K562 (cell line): ENCODE measurements around the gene ABCA7. TPM values are rescaled to one million over a fixed set of nuclear protein-coding genes. Genes with fewer than 3 reads are reported as not detected.

ENCODE experiments used
- FOXJ3 ChIP-seq: sonication (generic); formaldehyde crosslinking; IDR thresholded peaks from 2 replicates; pipeline ENCODE4 v1.4.0; 2020; ENCODE audit warnings: mild to moderate bottlenecking, missing genetic modification reagents
- HCFC1 ChIP-seq: IDR thresholded peaks from 2 replicates; pipeline ENCODE4 v1.6.1; 2012; ENCODE audit warnings: low read depth, low read length, improper control_type of control experiment
- HMG20B ChIP-seq: fragments of 250-450 bp; sonication (Bioruptor Pico); IDR thresholded peaks from 2 replicates; pipeline ENCODE4 v1.5.0; 2021; ENCODE audit warnings: mild to moderate bottlenecking
- KDM2B ChIP-seq: fragments of 250-450 bp; sonication (Bioruptor Pico); IDR thresholded peaks from 2 replicates; pipeline ENCODE4 v1.8.0; 2021; ENCODE audit warnings: mild to moderate bottlenecking, moderate library complexity
- MAZ ChIP-seq, 2 experiments: fragments of 450-650 bp in 1 of 2; sonication (generic) in 1 of 2; formaldehyde crosslinking; IDR thresholded peaks in 1 of 2; conservative IDR thresholded peaks in 1 of 2; 2 replicates each; pipeline versions ENCODE4 v1.4.0 to v1.5.0; 2020; ENCODE audit warnings: mild to moderate bottlenecking in 1 of 2, missing genetic modification reagents in 1 of 2
- PHF8 ChIP-seq: fragments of 200-600 bp; sonication (generic); IDR thresholded peaks from 2 replicates; pipeline ENCODE4 v1.6.1; 2012; ENCODE audit warnings: mixed run types, mild to moderate bottlenecking, inconsistent platforms, low read length, moderate library complexity, borderline replicate concordance
- POLR3A ChIP-seq: IDR thresholded peaks from 2 replicates; pipeline ENCODE4 v1.6.1; 2011; ENCODE audit warnings: borderline replicate concordance, mild to moderate bottlenecking, moderate library complexity; ENCODE audit not compliant: insufficient read length, insufficient read depth; ENCODE audit errors: extremely low read depth
- RB1 ChIP-seq: fragments of 450-650 bp; IDR thresholded peaks from 2 replicates; pipeline ENCODE4 v1.6.1; 2017; ENCODE audit warnings: low read depth, mild to moderate bottlenecking
- RFX5 ChIP-seq: IDR thresholded peaks from 2 replicates; pipeline ENCODE4 v1.6.1; 2011; ENCODE audit warnings: low read depth, mild to moderate bottlenecking, improper control_type of control experiment, low read length
- RNF2 ChIP-seq: sonication (generic); IDR thresholded peaks from 2 replicates; pipeline ENCODE4 v1.6.1; 2016
- RUNX1 ChIP-seq: sonication (generic); IDR thresholded peaks from 2 replicates; pipeline ENCODE4 v1.6.1; 2016; ENCODE audit warnings: antibody characterized with exemption, low read depth
- SP1 ChIP-seq: sonication (generic); formaldehyde crosslinking; IDR thresholded peaks from 2 replicates; pipeline ENCODE4 v1.8.1; 2022; ENCODE audit warnings: mild to moderate bottlenecking, missing genetic modification reagents
- SPI1 ChIP-seq: IDR thresholded peaks from 2 replicates; pipeline ENCODE4 v1.6.1; 2011; ENCODE audit warnings: low read depth, low read length, control low read depth, borderline replicate concordance
- SRSF3 ChIP-seq: fragments of 200-400 bp; formaldehyde crosslinking; IDR thresholded peaks from 2 replicates; pipeline ENCODE4 v1.6.1; 2016; ENCODE audit warnings: mild to moderate bottlenecking, low read length, moderate library complexity; ENCODE audit not compliant: insufficient read depth
- YY1 ChIP-seq, 3 experiments: IDR thresholded peaks; 2 replicates each; pipeline ENCODE4 v1.6.1; 2011; ENCODE audit warnings: low read length in 2 of 3, mild to moderate bottlenecking in 2 of 3, moderate library complexity in 2 of 3, borderline replicate concordance in 1 of 3, control low read depth in 1 of 3, low read depth in 1 of 3; ENCODE audit not compliant: insufficient read depth in 3 of 3, insufficient replicate concordance in 2 of 3, control insufficient read depth in 1 of 3, insufficient read length in 1 of 3; ENCODE audit errors: extremely low read depth in 1 of 3
- ZNF121 ChIP-seq: sonication (generic); formaldehyde crosslinking; conservative IDR thresholded peaks from 2 replicates; pipeline ENCODE4 v1.8.0; 2022; ENCODE audit warnings: missing genetic modification reagents
- ZNF780A ChIP-seq: fragments of 250-450 bp; sonication (Bioruptor Pico); IDR thresholded peaks from 2 replicates; pipeline ENCODE4 v1.5.0; 2021; ENCODE audit warnings: mild to moderate bottlenecking
- polyA plus RNA-seq, 8 experiments: library from polyadenylated mRNA; depleted of rRNA in 4 of 8; stranded (reverse) in 5 of 8; unstranded in 3 of 8; fragments of >200 nt; fragmentation: Nextera tagmentation in 2 of 8; fragmentation: Illumina TruSeq in 1 of 8; extraction: Ambion mirVana in 2 of 8; extraction: Trizol in 1 of 8; gene quantifications; 2 replicates each; pipeline versions ENCODE4 v1.2.1 to v1.2.3, GENCODE V29; 2011 to 2014; ENCODE audit warnings: inconsistent platforms in 1 of 8, missing spikeins in 1 of 8
- total RNA-seq, 7 experiments: library from RNA; depleted of rRNA in 6 of 7; stranded (reverse); fragments of >200 nt in 6 of 7; fragmentation: Illumina TruSeq in 2 of 7; extraction: Trizol in 2 of 7; gene quantifications; 2 replicates each; pipeline versions ENCODE4 v1.2.1 to v1.2.3, GENCODE V29; 2011 to 2021; ENCODE audit warnings: low replicate concordance in 1 of 7
- TF ChIP-seq, protein P1 (sequence below): fragments of 200-800 bp; sonication (Bioruptor generic); IDR thresholded peaks from 2 replicates; pipeline ENCODE4 v1.6.1; 2017; ENCODE audit warnings: missing genetic modification characterization, missing compliant biosample characterization
- TF ChIP-seq, protein P2 (sequence below), 3 experiments: fragments of 200-800 bp in 1 of 3; fragments of 250-450 bp in 1 of 3; fragments of 450-650 bp in 1 of 3; sonication (Bioruptor Pico) in 1 of 3; sonication (Bioruptor generic) in 1 of 3; formaldehyde crosslinking in 1 of 3; IDR thresholded peaks; 2 replicates each; pipeline versions ENCODE4 v1.6.1 to v1.8.0; 2016 to 2022; ENCODE audit warnings: mild to moderate bottlenecking in 2 of 3, missing genetic modification characterization in 2 of 3, missing compliant biosample characterization in 1 of 3, moderate library complexity in 1 of 3
- TF ChIP-seq, protein P3 (sequence below): IDR thresholded peaks from 2 replicates; pipeline ENCODE4 v1.6.1; 2011; ENCODE audit warnings: borderline replicate concordance, low read depth, mild to moderate bottlenecking, moderate library complexity, low read length; ENCODE audit not compliant: insufficient read depth, poor library complexity, severe bottlenecking

ABCA7 gene
- total and polyA plus RNA-seq, 9 of the 15 experiments (the other 6 are each of a cell fraction or from before 2014, with no cell fraction given) = 2.3 to 96.1 (median 31.2) TPM

DNA sequence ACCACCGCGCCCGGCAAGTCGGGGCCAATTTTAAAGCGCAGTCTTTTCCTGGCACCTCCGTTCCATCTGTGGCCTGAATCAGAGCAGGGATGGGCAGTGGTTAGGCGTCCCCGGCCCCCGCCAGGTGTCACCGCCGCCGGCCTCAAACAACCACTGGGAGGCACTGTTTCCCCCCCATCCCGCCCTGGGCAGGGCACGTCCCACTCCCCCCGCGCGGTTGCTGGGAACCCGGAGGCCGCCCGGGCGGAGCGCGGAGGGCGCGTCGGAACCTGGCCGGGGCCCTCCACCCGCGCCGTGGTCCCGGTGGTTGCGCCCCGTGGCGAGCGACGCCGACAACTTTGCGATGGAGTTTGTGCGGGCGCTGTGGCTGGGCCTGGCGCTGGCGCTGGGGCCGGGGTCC lies 39.8 kb upstream of the ABCA7 start, which contains the start of gene GRIN3B (continued):
- TF ChIP-seq SPI1 = no peak
- peak; percentile 21; the same call in 1 of the 2 replicates for TF ChIP-seq PHF8
- peak in 1 of 3 experiments; percentile 17 for TF ChIP-seq YY1 (IDR thresholded peaks at IDR 0.05; ENCODE audit: borderline replicate concordance in 1 of 3, control insufficient read depth in 1 of 3, extremely low read depth in 1 of 3, insufficient read depth in 3 of 3, insufficient read length in 1 of 3, insufficient replicate concordance in 2 of 3, low read depth in 1 of 3, low read length in 2 of 3)
- TF ChIP-seq SP1 (CRISPR knock-in tag) = peak; percentile 43; the same call in 1 of the 2 replicates
- TF ChIP-seq, protein P1, sequence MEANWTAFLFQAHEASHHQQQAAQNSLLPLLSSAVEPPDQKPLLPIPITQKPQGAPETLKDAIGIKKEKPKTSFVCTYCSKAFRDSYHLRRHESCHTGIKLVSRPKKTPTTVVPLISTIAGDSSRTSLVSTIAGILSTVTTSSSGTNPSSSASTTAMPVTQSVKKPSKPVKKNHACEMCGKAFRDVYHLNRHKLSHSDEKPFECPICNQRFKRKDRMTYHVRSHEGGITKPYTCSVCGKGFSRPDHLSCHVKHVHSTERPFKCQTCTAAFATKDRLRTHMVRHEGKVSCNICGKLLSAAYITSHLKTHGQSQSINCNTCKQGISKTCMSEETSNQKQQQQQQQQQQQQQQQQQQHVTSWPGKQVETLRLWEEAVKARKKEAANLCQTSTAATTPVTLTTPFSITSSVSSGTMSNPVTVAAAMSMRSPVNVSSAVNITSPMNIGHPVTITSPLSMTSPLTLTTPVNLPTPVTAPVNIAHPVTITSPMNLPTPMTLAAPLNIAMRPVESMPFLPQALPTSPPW (CRISPR knock-in tag) = peak; percentile 97
- TF ChIP-seq RUNX1 = no peak
- TF ChIP-seq HMG20B (CRISPR knock-in tag) = no peak
- 0 out of 2 replicates have a peak, but pooled peaks have one; percentile 13 for TF ChIP-seq HCFC1
- TF ChIP-seq MAZ (CRISPR knock-in tag; conservative IDR thresholded peaks at IDR 0.05 in 1 of 2, IDR thresholded peaks at IDR 0.05 in 1 of 2) = peak; percentile 70 to 87
- TF ChIP-seq, protein P2, sequence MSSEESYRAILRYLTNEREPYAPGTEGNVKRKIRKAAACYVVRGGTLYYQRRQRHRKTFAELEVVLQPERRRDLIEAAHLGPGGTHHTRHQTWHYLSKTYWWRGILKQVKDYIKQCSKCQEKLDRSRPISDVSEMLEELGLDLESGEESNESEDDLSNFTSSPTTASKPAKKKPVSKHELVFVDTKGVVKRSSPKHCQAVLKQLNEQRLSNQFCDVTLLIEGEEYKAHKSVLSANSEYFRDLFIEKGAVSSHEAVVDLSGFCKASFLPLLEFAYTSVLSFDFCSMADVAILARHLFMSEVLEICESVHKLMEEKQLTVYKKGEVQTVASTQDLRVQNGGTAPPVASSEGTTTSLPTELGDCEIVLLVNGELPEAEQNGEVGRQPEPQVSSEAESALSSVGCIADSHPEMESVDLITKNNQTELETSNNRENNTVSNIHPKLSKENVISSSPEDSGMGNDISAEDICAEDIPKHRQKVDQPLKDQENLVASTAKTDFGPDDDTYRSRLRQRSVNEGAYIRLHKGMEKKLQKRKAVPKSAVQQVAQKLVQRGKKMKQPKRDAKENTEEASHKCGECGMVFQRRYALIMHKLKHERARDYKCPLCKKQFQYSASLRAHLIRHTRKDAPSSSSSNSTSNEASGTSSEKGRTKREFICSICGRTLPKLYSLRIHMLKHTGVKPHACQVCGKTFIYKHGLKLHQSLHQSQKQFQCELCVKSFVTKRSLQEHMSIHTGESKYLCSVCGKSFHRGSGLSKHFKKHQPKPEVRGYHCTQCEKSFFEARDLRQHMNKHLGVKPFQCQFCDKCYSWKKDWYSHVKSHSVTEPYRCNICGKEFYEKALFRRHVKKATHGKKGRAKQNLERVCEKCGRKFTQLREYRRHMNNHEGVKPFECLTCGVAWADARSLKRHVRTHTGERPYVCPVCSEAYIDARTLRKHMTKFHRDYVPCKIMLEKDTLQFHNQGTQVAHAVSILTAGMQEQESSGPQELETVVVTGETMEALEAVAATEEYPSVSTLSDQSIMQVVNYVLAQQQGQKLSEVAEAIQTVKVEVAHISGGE (CRISPR knock-in tag; IDR thresholded peaks at IDR 0.05) = no peak
- 0 out of 2 replicates have a peak, but pooled peaks have one; percentile 17 for TF ChIP-seq ZNF121 (CRISPR knock-in tag)
- TF ChIP-seq SRSF3 = no peak
- peak; percentile 45; the same call in 1 of the 2 replicates for TF ChIP-seq RB1
- TF ChIP-seq ZNF780A (CRISPR knock-in tag) = no peak
- no peak for TF ChIP-seq FOXJ3 (CRISPR knock-in tag)
- TF ChIP-seq RFX5 = no peak
- TF ChIP-seq, protein P3, sequence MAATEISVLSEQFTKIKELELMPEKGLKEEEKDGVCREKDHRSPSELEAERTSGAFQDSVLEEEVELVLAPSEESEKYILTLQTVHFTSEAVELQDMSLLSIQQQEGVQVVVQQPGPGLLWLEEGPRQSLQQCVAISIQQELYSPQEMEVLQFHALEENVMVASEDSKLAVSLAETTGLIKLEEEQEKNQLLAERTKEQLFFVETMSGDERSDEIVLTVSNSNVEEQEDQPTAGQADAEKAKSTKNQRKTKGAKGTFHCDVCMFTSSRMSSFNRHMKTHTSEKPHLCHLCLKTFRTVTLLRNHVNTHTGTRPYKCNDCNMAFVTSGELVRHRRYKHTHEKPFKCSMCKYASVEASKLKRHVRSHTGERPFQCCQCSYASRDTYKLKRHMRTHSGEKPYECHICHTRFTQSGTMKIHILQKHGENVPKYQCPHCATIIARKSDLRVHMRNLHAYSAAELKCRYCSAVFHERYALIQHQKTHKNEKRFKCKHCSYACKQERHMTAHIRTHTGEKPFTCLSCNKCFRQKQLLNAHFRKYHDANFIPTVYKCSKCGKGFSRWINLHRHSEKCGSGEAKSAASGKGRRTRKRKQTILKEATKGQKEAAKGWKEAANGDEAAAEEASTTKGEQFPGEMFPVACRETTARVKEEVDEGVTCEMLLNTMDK = peak; percentile 8
- TF ChIP-seq KDM2B (CRISPR knock-in tag) = 0 out of 2 replicates have a peak, but pooled peaks have one; percentile 77
- no peak for TF ChIP-seq RNF2
- TF ChIP-seq POLR3A = no peak
